Hematopoietic multipotent progenitor cell treated with erythropoietin and hydrocortisone succinate and interleukin-3 and kit ligand, for 4 days (in vitro differentiated cells): ENCODE results near the gene MPIG6B.
"Not testable (repeated sequence)": the region's sequence is repeated elsewhere in the genome, so short reads cannot be mapped to it uniquely, and the experiment has no call there.

Experiments
- DNase-seq: peaks from one replicate; pipeline ENCODE4 v3.0.0-alpha.2; 2015

The MPIG6B gene

GRCh38 chr6:31701666-31702404, 21.3 kb upstream of the MPIG6B start:
- peak; percentile 51 for DNase-seq

GRCh38 chr6:31702405-31702818, 20.8 kb upstream of the MPIG6B start:
- peak; percentile 62 for DNase-seq

GRCh38 chr6:31702819-31703716, 20.1 kb upstream of the MPIG6B start, which contains the start of gene ABHD16A:
Gene ABHD16A, minus strand, starts transcription at chr6:31703324. Its CDS starts 43 bp downstream, at chr6:31703281.
- DNase-seq: peak; percentile 100

GRCh38 chr6:31705931-31706330, 17.2 kb upstream of the MPIG6B start:
- DNase-seq: no peak

- DNase-seq: no peak
Observed at GRCh38 chr6:31706599-31706998, 16.6 kb upstream of the MPIG6B start, which contains the start of gene LY6G6F. Gene LY6G6F, plus strand, starts transcription at chr6:31706866. Its CDS starts 41 bp downstream, at chr6:31706907.

GRCh38 chr6:31707701-31708100, 15.5 kb upstream of the MPIG6B start:
- no peak for DNase-seq

GRCh38 chr6:31708224-31708623, 14.9 kb upstream of the MPIG6B start:
- DNase-seq: no peak

- not testable (repeated sequence) for DNase-seq
Observed at GRCh38 chr6:31709157-31709556, 14.0 kb upstream of the MPIG6B start.

- peak; percentile 61 for DNase-seq
Observed at GRCh38 chr6:31710523-31711219, 12.5 kb upstream of the MPIG6B start.

- DNase-seq: peak; percentile 95
Observed at GRCh38 chr6:31711233-31711632, 11.9 kb upstream of the MPIG6B start.

- peak; percentile 85 for DNase-seq
Observed at GRCh38 chr6:31712296-31712695, 10.9 kb upstream of the MPIG6B start.

GRCh38 chr6:31713465-31713864, 9.7 kb upstream of the MPIG6B start:
- DNase-seq: no peak

- no peak for DNase-seq
Observed at GRCh38 chr6:31713991-31714684, 9.0 kb upstream of the MPIG6B start.

GRCh38 chr6:31715022-31715958, 7.9 kb upstream of the MPIG6B start, which contains the start of gene LY6G6D:
Gene LY6G6D, plus strand, starts transcription at chr6:31715348. Its CDS starts 8 bp downstream, at chr6:31715356.
- DNase-seq: no peak

- DNase-seq: no peak
Observed at GRCh38 chr6:31717499-31718222, 5.5 kb upstream of the MPIG6B start.

- DNase-seq: no peak
Observed at GRCh38 chr6:31718265-31718664, 4.9 kb upstream of the MPIG6B start.

GRCh38 chr6:31719001-31719400, 4.2 kb upstream of the MPIG6B start:
- no peak for DNase-seq

- no peak for DNase-seq
Observed at GRCh38 chr6:31720196-31720770, 2.9 kb upstream of the MPIG6B start.

GRCh38 chr6:31721351-31722020, 1.7 kb upstream of the MPIG6B start, which contains the start of gene LY6G6C:
Gene LY6G6C, minus strand, starts transcription at chr6:31721746. Its CDS starts 67 bp downstream, at chr6:31721679.
- no peak for DNase-seq
